Hepatocyte (in vitro differentiated cells): ENCODE measurements around the gene FAXC. TPM values are rescaled to one million over a fixed set of nuclear protein-coding genes. Genes with fewer than 3 reads are reported as not detected.

ENCODE experiments used
- DNase-seq: peaks from one replicate; pipeline ENCODE4 v3.0.0-alpha.2; 2016; ENCODE audit warnings: low spot score
- H2AFZ ChIP-seq: fragments of 200-600 bp; sonication (generic); 2 replicates; pipeline ENCODE4 v1.6.0; 2016; ENCODE audit warnings: antibody characterized with exemption, mild to moderate bottlenecking
- H3K27ac ChIP-seq: fragments of 200-600 bp; sonication (generic); 2 replicates; pipeline ENCODE4 v1.5.1; 2016; ENCODE audit warnings: mild to moderate bottlenecking
- H3K27me3 ChIP-seq: fragments of 200-600 bp; sonication (generic); 2 replicates; pipeline ENCODE4 v1.6.1; 2016
- H3K36me3 ChIP-seq: fragments of 200-600 bp; sonication (generic); replicated peaks from 2 replicates; pipeline ENCODE4 v1.5.1; 2016; ENCODE audit warnings: low read depth; ENCODE audit not compliant: insufficient read depth
- H3K4me1 ChIP-seq: fragments of 200-600 bp; sonication (generic); 2 replicates; pipeline ENCODE4 v1.5.1; 2016; ENCODE audit warnings: mild to moderate bottlenecking, moderate library complexity; ENCODE audit not compliant: insufficient read depth
- H3K4me2 ChIP-seq: fragments of 200-600 bp; sonication (generic); 2 replicates; pipeline ENCODE4 v1.6.0; 2016
- H3K4me3 ChIP-seq: fragments of 200-600 bp; sonication (generic); 2 replicates; pipeline ENCODE4 v1.5.1; 2016; ENCODE audit warnings: mild to moderate bottlenecking
- H3K79me2 ChIP-seq: fragments of 200-600 bp; sonication (generic); 2 replicates; pipeline ENCODE4 v1.6.0; 2017; ENCODE audit warnings: mild to moderate bottlenecking
- H3K9me2 ChIP-seq: fragments of 200-600 bp; sonication (generic); replicated peaks from 2 replicates; pipeline ENCODE4 v1.6.0; 2017; ENCODE audit warnings: mild to moderate bottlenecking; ENCODE audit not compliant: insufficient read depth
- H3K9me3 ChIP-seq: fragments of 200-600 bp; sonication (generic); 2 replicates; pipeline ENCODE4 v1.5.1; 2016; ENCODE audit warnings: low read depth, mild to moderate bottlenecking
- H4K20me1 ChIP-seq: fragments of 200-600 bp; sonication (generic); 2 replicates; pipeline ENCODE4 v1.6.0; 2016; ENCODE audit warnings: mild to moderate bottlenecking; ENCODE audit not compliant: insufficient read depth, poor library complexity, severe bottlenecking
- CTCF ChIP-seq: fragments of 200-600 bp; sonication (generic); IDR thresholded peaks from 2 replicates; pipeline ENCODE4 v1.5.1; 2016; ENCODE audit warnings: antibody characterized with exemption, mild to moderate bottlenecking; ENCODE audit not compliant: poor library complexity
- EZH2 ChIP-seq: fragments of 200-600 bp; sonication (generic); IDR thresholded peaks from 2 replicates; pipeline ENCODE4 v1.6.1; 2016; ENCODE audit warnings: antibody characterized with exemption, mild to moderate bottlenecking, borderline replicate concordance
- EZH2phosphoT487 ChIP-seq: fragments of 200-600 bp; sonication (generic); IDR thresholded peaks from one replicate; pipeline ENCODE4 v1.6.1; 2018; ENCODE audit warnings: antibody characterized with exemption, mild to moderate bottlenecking, low read depth, moderate library complexity; ENCODE audit not compliant: unreplicated experiment, severe bottlenecking
- WGBS: methylation state at CpG from one replicate; pipeline ENCODE4 v1.1.6; 2016; ENCODE audit warnings: low lambda C conversion rate; ENCODE audit errors: missing lambda C conversion rate; 5-methylcytosine and 5-hydroxymethylcytosine counted together
- polyA plus RNA-seq: library from polyadenylated mRNA; unstranded; fragments of >200 nt; fragmentation: Nextera tagmentation; extraction: Ambion mirVana; gene quantifications from 2 replicates; pipeline ENCODE4 v1.2.1, GENCODE V29; 2016
- total RNA-seq: library from RNA; depleted of rRNA; stranded (reverse); fragments of >200 nt; gene quantifications from 2 replicates; pipeline ENCODE4 v1.2.3, GENCODE V29; 2014

Gene FAXC
- total and polyA plus RNA-seq, 2 experiments from 2014 or later, result 8.3 to 8.9 TPM

GRCh38 chr6:99287523-99287922 is 62.0 kb downstream of the FAXC start:
- Histone ChIP-seq H4K20me1 (no peaks in the 10 kb centered on the region), H3K9me3 (no peaks in the 10 kb centered on the region), H3K4me2 (no peak overlapping the region), H3K36me3 (no peaks in the 10 kb centered on the region), H3K4me1 (no peaks in the 10 kb centered on the region), H3K4me3 (no peak overlapping the region), H3K27ac (no peak overlapping the region), H3K79me2 (no peaks in the 10 kb centered on the region), H3K9me2 (no peaks in the 10 kb centered on the region), H3K27me3 (no peaks in the 10 kb centered on the region), H2AFZ (no peak overlapping the region)
- TF ChIP-seq CTCF, result no peak
- TF ChIP-seq EZH2phosphoT487, result no peak
- no peak for TF ChIP-seq EZH2
- 78% methylated on average over 2 of the region's 2 CpGs for WGBS
- no peak for DNase-seq

DNA sequence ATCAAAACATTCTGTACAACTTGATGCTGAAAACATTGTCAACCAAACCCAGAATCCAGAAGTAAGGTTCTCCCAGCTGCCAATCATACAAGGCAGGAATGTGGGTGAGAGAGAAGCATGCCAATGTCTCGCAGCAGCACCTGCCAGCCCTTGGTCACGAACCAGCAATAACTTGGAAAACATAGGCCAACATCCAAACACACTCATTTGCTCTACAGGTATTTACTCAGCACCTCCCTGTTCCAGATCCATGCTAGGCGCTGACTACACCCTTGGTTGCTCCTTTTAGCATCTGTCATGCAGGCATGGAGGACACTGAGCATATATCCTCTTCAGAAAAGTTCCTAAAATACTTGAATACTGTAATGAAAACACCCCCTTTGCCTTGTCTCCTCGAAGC is 63.6 kb downstream of the FAXC start:
- no peaks in the 10 kb centered on the region for H3K27me3 ChIP-seq
- no peak overlapping the region for H3K27ac ChIP-seq
- no peaks in the 10 kb centered on the region for H3K79me2 ChIP-seq
- H3K4me3 ChIP-seq, result no peak overlapping the region
- no peaks in the 10 kb centered on the region for H3K4me1 ChIP-seq
- no peaks in the 10 kb centered on the region for H4K20me1 ChIP-seq
- TF ChIP-seq CTCF (no peak), EZH2 (no peak), EZH2phosphoT487 (no peak)
- H3K9me2 ChIP-seq, result no peaks in the 10 kb centered on the region
- no peak overlapping the region for H2AFZ ChIP-seq
- H3K4me2 ChIP-seq, result no peak overlapping the region
- DNase-seq, result no peak
- H3K36me3 ChIP-seq, result no peaks in the 10 kb centered on the region
- no peaks in the 10 kb centered on the region for H3K9me3 ChIP-seq
- WGBS, result 73% methylated on average over 4 of the region's 4 CpGs

- TF ChIP-seq EZH2phosphoT487, result no peak
- peak; percentile 65 for TF ChIP-seq CTCF
- TF ChIP-seq EZH2, result no peak
- H3K36me3 ChIP-seq, result no peaks in the 10 kb centered on the region
- WGBS, result 74% methylated on average over 4 of the region's 4 CpGs
- H3K9me2 ChIP-seq, result no peaks in the 10 kb centered on the region
- H3K4me1 ChIP-seq, result no peaks in the 10 kb centered on the region
- peak; percentile 36 for DNase-seq
- no peak overlapping the region for H3K4me2 ChIP-seq
- no peaks in the 10 kb centered on the region for H4K20me1 ChIP-seq
- no peak overlapping the region for H3K27ac ChIP-seq
- no peaks in the 10 kb centered on the region for H3K79me2 ChIP-seq
- H3K4me3 ChIP-seq, result no peak overlapping the region
- no peak overlapping the region for H2AFZ ChIP-seq
- no peaks in the 10 kb centered on the region for H3K9me3 ChIP-seq
- no peaks in the 10 kb centered on the region for H3K27me3 ChIP-seq
Observed at GRCh38 chr6:99282479-99283062, 66.9 kb downstream of the FAXC start.

DNA sequence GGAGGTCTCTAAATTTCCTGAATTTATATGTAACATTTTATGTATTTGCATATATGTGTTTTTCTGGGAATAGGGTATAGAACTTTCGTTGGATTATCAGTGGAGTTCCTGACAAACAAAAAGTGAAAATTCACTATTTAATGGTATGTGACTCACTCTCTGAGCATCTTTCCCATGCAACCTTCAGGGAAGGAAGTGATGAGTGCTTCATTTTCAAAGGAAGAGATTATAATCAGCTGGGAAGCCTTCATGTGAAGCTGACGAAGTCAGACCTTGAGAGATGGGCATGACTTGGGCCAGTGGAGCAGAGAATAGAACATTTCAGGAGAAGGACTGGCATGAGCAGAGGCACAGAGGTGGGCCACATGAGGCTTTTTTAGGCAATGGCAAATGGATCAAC is 72.7 kb downstream of the FAXC start:
- Histone ChIP-seq H3K4me3 (no peak overlapping the region), H3K9me3 (no peaks in the 10 kb centered on the region), H3K36me3 (no peaks in the 10 kb centered on the region), H2AFZ (no peak overlapping the region), H3K4me1 (no peaks in the 10 kb centered on the region), H3K4me2 (no peak overlapping the region), H3K27me3 (no peaks in the 10 kb centered on the region), H3K9me2 (no peaks in the 10 kb centered on the region), H4K20me1 (no peaks in the 10 kb centered on the region), H3K79me2 (no peaks in the 10 kb centered on the region), H3K27ac (no peak overlapping the region)
- WGBS, result 59% methylated on average over 2 of the region's 2 CpGs
- no peak for DNase-seq
- TF ChIP-seq EZH2 (no peak), CTCF (no peak), EZH2phosphoT487 (no peak)
